OCI-LY7 (cell line): Measurements from ENCODE around the gene CCDC3. TPM values are rescaled to one million over a fixed set of nuclear protein-coding genes. Genes with fewer than 3 reads are reported as not detected.

Experiments
- BruUV-seq: library from RNA; stranded (reverse); fragments of 400-500 nt; replicated peaks from 2 replicates; lab custom pipeline; 2021; lab: Mats Ljungman, UMichigan
- CTCF ChIA-PET: fragments of 300-600 bp; sonication (Branson Sonifier 250); formaldehyde crosslinking; loops from one replicate; lab custom pipeline; 2022; ENCODE audit warnings: antibody characterized with exemption; ENCODE audit not compliant: unreplicated experiment; lab: Charles Lee
- POLR2A ChIA-PET: fragments of 300-600 bp; sonication (Branson Sonifier 250); formaldehyde crosslinking; loops from one replicate; lab custom pipeline; 2022; ENCODE audit warnings: antibody characterized with exemption; lab: Charles Lee
- DNase-seq: peaks from one replicate; pipeline ENCODE4 v3.0.0-alpha.2; 2015; ENCODE audit warnings: low spot score
- H2AFZ ChIP-seq: fragments of 200-600 bp; sonication (generic), shearing (Covaris generic); 2 replicates; pipeline ENCODE4 v1.6.1; 2014; ENCODE audit warnings: mild to moderate bottlenecking, antibody characterized with exemption, low read length, moderate library complexity
- H3K27ac ChIP-seq: fragments of 200-600 bp; sonication (generic); 2 replicates; pipeline ENCODE4 v1.5.1; 2014; ENCODE audit warnings: mixed run types, low read depth, mild to moderate bottlenecking, moderate library complexity, low read length, inconsistent platforms; ENCODE audit not compliant: poor library complexity, severe bottlenecking
- H3K36me3 ChIP-seq: fragments of 200-600 bp; sonication (generic); 2 replicates; pipeline ENCODE4 v1.6.1; 2014; ENCODE audit warnings: mild to moderate bottlenecking, antibody characterized with exemption, low read length, moderate library complexity, mixed read lengths; ENCODE audit not compliant: insufficient read depth
- H3K4me1 ChIP-seq: fragments of 200-600 bp; sonication (generic); 2 replicates; pipeline ENCODE4 v1.5.1; 2014; ENCODE audit warnings: mild to moderate bottlenecking, low read length; ENCODE audit not compliant: insufficient read depth, poor library complexity, severe bottlenecking
- H3K4me2 ChIP-seq: fragments of 200-600 bp; sonication (generic); 2 replicates; pipeline ENCODE4 v1.6.1; 2014; ENCODE audit warnings: mild to moderate bottlenecking, low read length
- H3K4me3 ChIP-seq: fragments of 200-600 bp; sonication (generic); 2 replicates; pipeline ENCODE4 v1.5.1; 2014; ENCODE audit warnings: mild to moderate bottlenecking, low read depth, low read length; ENCODE audit not compliant: poor library complexity, severe bottlenecking
- H3K79me2 ChIP-seq: fragments of 200-600 bp; sonication (generic); 2 replicates; pipeline ENCODE4 v1.6.1; 2016; ENCODE audit warnings: low read depth, mild to moderate bottlenecking, low read length, moderate library complexity, mixed read lengths; ENCODE audit not compliant: insufficient read depth
- H3K9me2 ChIP-seq: fragments of 200-600 bp; sonication (generic); 2 replicates; pipeline ENCODE4 v1.6.1; 2016; ENCODE audit warnings: mild to moderate bottlenecking, low read length, mixed read lengths; ENCODE audit not compliant: insufficient read depth
- H3K9me3 ChIP-seq: fragments of 200-600 bp; sonication (generic); 2 replicates; pipeline ENCODE4 v1.6.1; 2014; ENCODE audit warnings: mild to moderate bottlenecking, mixed run types, low read length, mixed read lengths
- H4K20me1 ChIP-seq: fragments of 200-600 bp; sonication (generic); 2 replicates; pipeline ENCODE4 v1.6.1; 2014; ENCODE audit warnings: mild to moderate bottlenecking, antibody characterized with exemption, low read length, moderate library complexity, mixed read lengths; ENCODE audit not compliant: insufficient read depth
- EZH2phosphoT487 ChIP-seq: fragments of 200-600 bp; sonication (generic); IDR thresholded peaks from 2 replicates; pipeline ENCODE4 v1.6.1; 2018; ENCODE audit warnings: low read depth, borderline replicate concordance, mild to moderate bottlenecking, mixed run types, antibody characterized with exemption, low read length, moderate library complexity, mixed read lengths
- intact Hi-C: fragments of 100-400 bp; cut with micrococcal nuclease; formaldehyde crosslinking; loops from one replicate; pipeline ENCODE4 v1.10.0; 2022; ENCODE audit not compliant: unreplicated experiment
- total RNA-seq, 2 experiments: library from RNA; depleted of rRNA in 1 of 2; stranded (reverse); fragments of >200 nt in 1 of 2; shearing (Covaris generic) in 1 of 2; gene quantifications; 2 replicates each; pipeline ENCODE4 v1.2.3, GENCODE V29; 2014 to 2022
- TF ChIP-seq, protein P1 (sequence below): fragments of 200-600 bp; sonication (generic); conservative IDR thresholded peaks from 2 replicates; pipeline ENCODE4 v1.5.1; 2014; ENCODE audit warnings: mild to moderate bottlenecking, antibody characterized with exemption, low read length, moderate library complexity, mixed read lengths

The CCDC3 gene
- total RNA-seq, 2 experiments from 2014 or later: not detected

DNA sequence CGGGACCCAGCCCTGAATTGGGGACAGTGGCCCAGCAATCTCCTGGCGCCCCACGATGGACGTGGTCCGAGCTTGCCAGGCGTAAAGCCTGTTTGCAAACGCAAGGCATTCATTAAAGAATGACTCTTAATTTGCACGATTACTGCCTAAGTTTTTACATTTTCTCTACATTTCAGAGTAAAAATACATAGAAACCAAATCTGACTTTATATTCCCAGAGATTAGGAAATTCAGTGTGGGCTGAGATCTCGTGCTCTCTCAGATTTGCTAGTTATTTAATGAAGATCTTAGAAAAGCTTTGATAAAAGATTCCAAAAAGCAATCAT lies 337 bp upstream of the CCDC3 start:
- Histone ChIP-seq H4K20me1 (no peaks in the 10 kb centered on the region), H3K4me3 (no peak overlapping the region), H3K4me2 (no peak overlapping the region), H3K27ac (no peak overlapping the region), H3K4me1 (no peaks in the 10 kb centered on the region), H3K9me2 (no peaks in the 10 kb centered on the region), H2AFZ (no peak overlapping the region), H3K36me3 (no peaks in the 10 kb centered on the region), H3K79me2 (no peaks in the 10 kb centered on the region), H3K9me3 (no peaks in the 10 kb centered on the region)
- ChIA-PET POLR2A (no interaction called here), CTCF (no interaction called here)
- no peak for DNase-seq
- intact Hi-C loops: no loop called here
- TF ChIP-seq EZH2phosphoT487: no peak
- TF ChIP-seq, protein P1, sequence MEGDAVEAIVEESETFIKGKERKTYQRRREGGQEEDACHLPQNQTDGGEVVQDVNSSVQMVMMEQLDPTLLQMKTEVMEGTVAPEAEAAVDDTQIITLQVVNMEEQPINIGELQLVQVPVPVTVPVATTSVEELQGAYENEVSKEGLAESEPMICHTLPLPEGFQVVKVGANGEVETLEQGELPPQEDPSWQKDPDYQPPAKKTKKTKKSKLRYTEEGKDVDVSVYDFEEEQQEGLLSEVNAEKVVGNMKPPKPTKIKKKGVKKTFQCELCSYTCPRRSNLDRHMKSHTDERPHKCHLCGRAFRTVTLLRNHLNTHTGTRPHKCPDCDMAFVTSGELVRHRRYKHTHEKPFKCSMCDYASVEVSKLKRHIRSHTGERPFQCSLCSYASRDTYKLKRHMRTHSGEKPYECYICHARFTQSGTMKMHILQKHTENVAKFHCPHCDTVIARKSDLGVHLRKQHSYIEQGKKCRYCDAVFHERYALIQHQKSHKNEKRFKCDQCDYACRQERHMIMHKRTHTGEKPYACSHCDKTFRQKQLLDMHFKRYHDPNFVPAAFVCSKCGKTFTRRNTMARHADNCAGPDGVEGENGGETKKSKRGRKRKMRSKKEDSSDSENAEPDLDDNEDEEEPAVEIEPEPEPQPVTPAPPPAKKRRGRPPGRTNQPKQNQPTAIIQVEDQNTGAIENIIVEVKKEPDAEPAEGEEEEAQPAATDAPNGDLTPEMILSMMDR: no peak
- BruUV-seq: no TSS peak

DNA sequence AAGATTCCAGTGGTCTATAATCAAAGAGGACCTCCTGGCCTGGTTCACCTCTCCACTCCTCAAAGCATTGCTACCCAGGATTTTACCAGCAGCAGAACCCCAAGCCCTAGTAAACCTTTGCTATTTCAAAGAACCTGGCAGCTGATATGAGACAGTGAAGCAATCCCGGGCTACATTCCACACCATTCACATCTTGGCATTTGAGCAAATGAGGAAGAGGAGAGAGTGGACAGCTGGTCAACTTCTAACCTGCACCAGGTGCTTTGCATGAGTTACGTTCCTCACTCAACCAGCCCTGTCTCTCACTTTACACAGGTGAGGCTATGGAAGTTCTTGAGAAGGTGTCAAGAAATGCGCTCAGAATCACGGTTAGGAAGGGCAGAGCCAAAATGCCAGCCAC lies 1.1 kb downstream of the CCDC3 start:
- TF ChIP-seq, protein P1: no peak
- TF ChIP-seq EZH2phosphoT487: no peak
- CTCF ChIA-PET: no interaction called here
- Histone ChIP-seq H3K4me3 (no peak overlapping the region), H3K9me3 (no peaks in the 10 kb centered on the region), H3K4me1 (no peaks in the 10 kb centered on the region), H2AFZ (no peak overlapping the region), H3K27ac (no peak overlapping the region), H4K20me1 (no peaks in the 10 kb centered on the region), H3K9me2 (no peaks in the 10 kb centered on the region), H3K36me3 (no peaks in the 10 kb centered on the region), H3K79me2 (no peaks in the 10 kb centered on the region), H3K4me2 (no peak overlapping the region)
- POLR2A ChIA-PET: no interaction called here
- BruUV-seq: no TSS peak
- intact Hi-C loops: no loop called here
- no peak for DNase-seq

DNA sequence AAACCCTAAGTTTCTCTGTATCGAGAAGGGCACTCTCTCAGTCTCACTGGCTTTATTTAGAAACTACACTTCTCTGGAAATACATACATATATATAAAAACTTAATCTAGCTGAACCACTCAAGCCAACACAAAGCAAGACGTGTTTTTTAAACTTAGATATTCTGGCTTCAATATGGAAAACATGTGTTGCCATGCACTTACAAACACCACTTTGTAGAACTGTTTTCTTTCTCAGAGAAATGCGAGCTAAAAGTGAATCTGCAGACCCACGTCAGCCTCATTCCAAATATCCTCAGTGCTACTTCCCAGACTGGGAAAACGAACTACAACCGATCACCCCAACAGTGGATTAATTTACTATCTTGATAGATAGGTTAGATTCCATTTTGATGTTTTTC lies 1.7 kb downstream of the CCDC3 start:
- no peak overlapping the region for H2AFZ ChIP-seq
- H3K9me3 ChIP-seq: no peaks in the 10 kb centered on the region
- H4K20me1 ChIP-seq: no peaks in the 10 kb centered on the region
- no TSS peak for BruUV-seq
- no peak overlapping the region for H3K4me2 ChIP-seq
- ChIA-PET POLR2A (no interaction called here), CTCF (no interaction called here)
- no peaks in the 10 kb centered on the region for H3K9me2 ChIP-seq
- no peaks in the 10 kb centered on the region for H3K79me2 ChIP-seq
- no peaks in the 10 kb centered on the region for H3K36me3 ChIP-seq
- no peak for DNase-seq
- H3K4me1 ChIP-seq: no peaks in the 10 kb centered on the region
- intact Hi-C loops: no loop called here
- TF ChIP-seq EZH2phosphoT487: no peak
- TF ChIP-seq, protein P1: no peak
- no peak overlapping the region for H3K27ac ChIP-seq
- no peak overlapping the region for H3K4me3 ChIP-seq
